Smooth muscle cell (in vitro differentiated cells): Measurements from ENCODE around the gene CCDC146. TPM values are rescaled to one million over a fixed set of nuclear protein-coding genes. Genes with fewer than 3 reads are reported as not detected.
"Not testable (repeated sequence)": the region's sequence is repeated elsewhere in the genome, so short reads cannot be mapped to it uniquely, and the experiment has no call there.

Experiments used
- DNase-seq: peaks from one replicate; lab custom pipeline; 2025; ENCODE audit not compliant: unreplicated experiment; lab: John Stamatoyannopoulos, UW
- H2AFZ ChIP-seq: fragments of 200-600 bp; sonication (generic); 2 replicates; pipeline ENCODE4 v1.6.0; 2016; ENCODE audit warnings: antibody characterized with exemption, low read depth, mild to moderate bottlenecking
- H3F3A ChIP-seq: fragments of 200-600 bp; sonication (generic); 2 replicates; pipeline ENCODE4 v1.6.0; 2017; ENCODE audit warnings: antibody characterized with exemption, low read depth
- H3K27ac ChIP-seq: fragments of 200-600 bp; sonication (generic); 2 replicates; pipeline ENCODE4 v1.5.1; 2016; ENCODE audit warnings: low read depth, mild to moderate bottlenecking
- H3K27me3 ChIP-seq: fragments of 200-600 bp; sonication (generic); 2 replicates; pipeline ENCODE4 v1.6.1; 2016; ENCODE audit warnings: low read depth, mild to moderate bottlenecking
- H3K36me3 ChIP-seq: fragments of 200-600 bp; sonication (generic); 2 replicates; pipeline ENCODE4 v1.5.1; 2016; ENCODE audit warnings: low read depth
- H3K4me1 ChIP-seq: fragments of 200-600 bp; sonication (generic); 2 replicates; pipeline ENCODE4 v1.5.1; 2016; ENCODE audit warnings: low read depth
- H3K4me2 ChIP-seq: fragments of 200-600 bp; sonication (generic); 2 replicates; pipeline ENCODE4 v1.6.0; 2016; ENCODE audit warnings: mild to moderate bottlenecking
- H3K4me3 ChIP-seq: fragments of 200-600 bp; sonication (generic); 2 replicates; pipeline ENCODE4 v1.5.1; 2016; ENCODE audit warnings: mild to moderate bottlenecking
- H3K79me2 ChIP-seq: fragments of 200-600 bp; sonication (generic); 2 replicates; pipeline ENCODE4 v1.6.0; 2016; ENCODE audit warnings: low read depth, mild to moderate bottlenecking
- H3K9ac ChIP-seq: fragments of 200-600 bp; sonication (generic); 2 replicates; pipeline ENCODE4 v1.6.0; 2016; ENCODE audit warnings: low read depth
- H3K9me3 ChIP-seq: fragments of 200-600 bp; sonication (generic); replicated peaks from 2 replicates; pipeline ENCODE4 v1.5.1; 2016; ENCODE audit warnings: low read depth
- H4K20me1 ChIP-seq: fragments of 200-600 bp; sonication (generic); 2 replicates; pipeline ENCODE4 v1.6.0; 2016; ENCODE audit warnings: low read depth
- CTCF ChIP-seq: fragments of 200-600 bp; sonication (generic); IDR thresholded peaks from 2 replicates; pipeline ENCODE4 v1.5.1; 2017; ENCODE audit warnings: borderline replicate concordance, mild to moderate bottlenecking, antibody characterized with exemption; ENCODE audit not compliant: insufficient read depth, poor library complexity, severe bottlenecking
- WGBS: methylation state at CpG from one replicate; pipeline ENCODE4 v1.1.7; 2016; ENCODE audit warnings: low lambda C conversion rate; 5-methylcytosine and 5-hydroxymethylcytosine counted together
- polyA plus RNA-seq: library from polyadenylated mRNA; unstranded; fragments of >200 nt; fragmentation: Nextera tagmentation; extraction: Ambion mirVana; gene quantifications from 2 replicates; pipeline ENCODE4 v1.2.1, GENCODE V29; 2016
- total RNA-seq: library from RNA; depleted of rRNA; stranded (reverse); fragments of >200 nt; gene quantifications from 2 replicates; pipeline ENCODE4 v1.2.3, GENCODE V29; 2014

Gene CCDC146
- total and polyA plus RNA-seq, 2 experiments from 2014 or later, result 0.77 to 7.3 TPM

GRCh38 chr7:77271766-77272165, 149.4 kb downstream of the CCDC146 start:
- H3F3A ChIP-seq, result no peaks in the 10 kb centered on the region
- H4K20me1 ChIP-seq, result no peaks in the 10 kb centered on the region
- H3K4me3 ChIP-seq, result no peak overlapping the region
- no peak overlapping the region for H3K4me2 ChIP-seq
- no peak overlapping the region for H3K9ac ChIP-seq
- no peaks in the 10 kb centered on the region for H3K27me3 ChIP-seq
- no peaks in the 10 kb centered on the region for H3K79me2 ChIP-seq
- no peaks in the 10 kb centered on the region for H3K36me3 ChIP-seq
- DNase-seq, result no peak
- no peaks in the 10 kb centered on the region for H3K4me1 ChIP-seq
- H3K9me3 ChIP-seq, result no peaks in the 10 kb centered on the region
- no peak overlapping the region for H2AFZ ChIP-seq
- no peak overlapping the region for H3K27ac ChIP-seq
- no peak for TF ChIP-seq CTCF
- 90% methylated on average over 5 of the region's 5 CpGs for WGBS

DNA sequence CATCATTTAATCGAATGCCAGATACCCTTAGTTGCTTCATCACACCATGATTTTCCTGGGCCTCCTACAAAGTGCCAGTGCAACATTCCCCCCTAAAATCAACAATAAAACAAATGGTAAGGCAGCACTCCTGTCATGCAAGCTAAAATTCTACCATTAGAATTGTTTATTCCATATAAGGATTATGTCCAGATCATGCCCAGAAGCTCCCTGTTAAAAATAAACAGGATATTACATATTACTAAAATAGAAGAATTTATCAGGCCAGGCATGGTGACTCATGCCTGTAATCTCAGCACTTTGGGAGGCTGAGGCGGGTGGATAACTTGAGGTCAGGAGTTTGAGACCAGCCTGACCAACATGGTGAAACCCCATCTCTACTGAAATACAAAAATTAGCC, 153.2 kb downstream of the CCDC146 start:
- not testable (repeated sequence) for H3K4me1 ChIP-seq, H3K4me2 ChIP-seq, H3K27ac ChIP-seq, H3F3A ChIP-seq, H3K27me3 ChIP-seq, DNase-seq, H2AFZ ChIP-seq, H3K9ac ChIP-seq, H3K36me3 ChIP-seq, H3K9me3 ChIP-seq, H4K20me1 ChIP-seq, H3K4me3 ChIP-seq, H3K79me2 ChIP-seq
- 52% methylated on average over 2 of the region's 2 CpGs for WGBS

DNA sequence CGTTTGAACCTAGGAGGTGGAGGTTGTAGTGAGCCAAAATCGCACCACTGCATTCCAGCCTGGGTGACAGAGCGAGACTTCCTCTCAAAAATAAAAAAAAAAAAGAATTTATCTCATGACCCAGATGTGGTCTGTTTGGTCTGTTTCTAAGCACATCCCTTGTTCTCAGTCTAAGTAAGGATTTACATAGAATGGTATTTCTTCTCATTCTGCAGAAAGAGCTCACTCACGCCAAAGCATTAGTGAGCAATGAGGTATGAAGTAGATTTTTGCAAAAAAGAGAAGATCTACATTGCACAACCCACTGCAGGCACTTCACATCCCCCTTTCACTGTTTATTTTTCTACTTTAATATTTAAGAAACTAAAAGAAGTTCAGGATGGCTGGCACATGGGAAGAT, 153.7 kb downstream of the CCDC146 start:
- Histone ChIP-seq H3K4me3 (no peak overlapping the region), H3K4me1 (no peaks in the 10 kb centered on the region), H3K4me2 (no peak overlapping the region), H3K27me3 (no peaks in the 10 kb centered on the region), H3K36me3 (no peaks in the 10 kb centered on the region), H3K79me2 (no peaks in the 10 kb centered on the region), H3K9me3 (no peaks in the 10 kb centered on the region), H4K20me1 (no peaks in the 10 kb centered on the region), H3K27ac (no peak overlapping the region), H3K9ac (no peak overlapping the region), H2AFZ (no peak overlapping the region), H3F3A (no peaks in the 10 kb centered on the region)
- TF ChIP-seq CTCF, result no peak
- no peak for DNase-seq
- WGBS, result 67% methylated on average over 4 of the region's 4 CpGs

- 83% methylated on average over 3 of the region's 3 CpGs for WGBS
- H3K79me2 ChIP-seq, result no peaks in the 10 kb centered on the region
- no peak for DNase-seq
- H3F3A ChIP-seq, result no peaks in the 10 kb centered on the region
- H4K20me1 ChIP-seq, result no peaks in the 10 kb centered on the region
- no peak overlapping the region for H3K27ac ChIP-seq
- no peak overlapping the region for H3K9ac ChIP-seq
- no peaks in the 10 kb centered on the region for H3K4me1 ChIP-seq
- H3K4me2 ChIP-seq, result no peak overlapping the region
- H3K27me3 ChIP-seq, result no peaks in the 10 kb centered on the region
- no peaks in the 10 kb centered on the region for H3K9me3 ChIP-seq
- H3K4me3 ChIP-seq, result no peak overlapping the region
- TF ChIP-seq CTCF, result no peak
- no peak overlapping the region for H2AFZ ChIP-seq
- no peaks in the 10 kb centered on the region for H3K36me3 ChIP-seq
Measured at GRCh38 chr7:77281780-77282478, 159.5 kb downstream of the CCDC146 start.
